Endodermal cell (in vitro differentiated cells): ENCODE data around the gene TTC31. TPM values are rescaled to one million over a fixed set of nuclear protein-coding genes. Genes with fewer than 3 reads are reported as not detected.

Experiments used
- DNase-seq: peaks from one replicate; pipeline ENCODE4 v3.0.0-alpha.2; 2017
- H3K27ac ChIP-seq: 2 replicates; pipeline ENCODE4 v1.5.1; 2013; ENCODE audit warnings: mild to moderate bottlenecking, low read depth, low read length, moderate library complexity
- H3K27me3 ChIP-seq: 2 replicates; pipeline ENCODE4 v1.6.1; 2013; ENCODE audit warnings: mild to moderate bottlenecking, low read length, moderate library complexity; ENCODE audit not compliant: insufficient read depth, control insufficient read depth, poor library complexity, severe bottlenecking
- H3K36me3 ChIP-seq: 2 replicates; pipeline ENCODE4 v1.7.0; 2013; ENCODE audit warnings: mild to moderate bottlenecking, low read length, moderate library complexity; ENCODE audit not compliant: control insufficient read depth, insufficient read depth
- H3K4me1 ChIP-seq: one replicate; pipeline ENCODE4 v1.7.0; 2013; ENCODE audit warnings: low read length; ENCODE audit not compliant: control insufficient read depth, insufficient read depth
- H3K4me3 ChIP-seq: 2 replicates; pipeline ENCODE4 v1.5.1; 2013; ENCODE audit warnings: mild to moderate bottlenecking, low read length, moderate library complexity
- H3K9ac ChIP-seq: 2 replicates; pipeline ENCODE4 v1.6.1; 2013; ENCODE audit warnings: mild to moderate bottlenecking, low read length, moderate library complexity; ENCODE audit not compliant: poor library complexity, severe bottlenecking; ENCODE audit errors: extremely low read depth
- H3K9me3 ChIP-seq: 2 replicates; pipeline ENCODE4 v1.6.1; 2013; ENCODE audit warnings: mild to moderate bottlenecking, low read length, moderate library complexity; ENCODE audit not compliant: control insufficient read depth
- H3K27ac Mint-ChIP-seq: 2 replicates; pipeline ENCODE4 v1.8.0; 2020; ENCODE audit warnings: mixed read lengths
- H3K27me3 Mint-ChIP-seq: 2 replicates; pipeline ENCODE4 v1.8.0; 2021; ENCODE audit warnings: mild to moderate bottlenecking, mixed read lengths; ENCODE audit not compliant: insufficient read depth
- H3K36me3 Mint-ChIP-seq: 2 replicates; pipeline ENCODE4 v1.8.0; 2020; ENCODE audit warnings: low read depth, mixed read lengths
- H3K4me1 Mint-ChIP-seq: 2 replicates; pipeline ENCODE4 v1.8.0; 2020; ENCODE audit warnings: mixed read lengths
- H3K4me3 Mint-ChIP-seq: 2 replicates; pipeline ENCODE4 v1.8.0; 2020; ENCODE audit warnings: mild to moderate bottlenecking, moderate library complexity, mixed read lengths
- H3K9me3 Mint-ChIP-seq: 2 replicates; pipeline ENCODE4 v1.8.0; 2020; ENCODE audit warnings: mild to moderate bottlenecking, mixed read lengths
- CTCF ChIP-seq: fragments of 200-600 bp; sonication (generic); conservative IDR thresholded peaks from 2 replicates; pipeline ENCODE4 v1.5.0; 2021; ENCODE audit warnings: antibody characterized with exemption, mild to moderate bottlenecking
- WGBS, 2 experiments: methylation state at CpG; one replicate each; pipeline versions ENCODE4 v1.1.5 to v1.1.7; 2013; ENCODE audit warnings: missing lambda C conversion rate in 2 of 2, mixed read lengths in 1 of 2; ENCODE audit not compliant: insufficient coverage in 1 of 2, insufficient read length in 1 of 2; 5-methylcytosine and 5-hydroxymethylcytosine counted together
- total RNA-seq, 2 donors: library from RNA; stranded (reverse); fragmentation: NEBNext Ultra II Directional in 1 of 2; extraction: Animal tissue kit (Norgen Biotek cat#: 25700) in 1 of 2; gene quantifications; 2 replicates in 1 of 2; 3 replicates in 1 of 2; pipeline ENCODE4 v1.2.1, GENCODE V29; 2021

TTC31 gene
- total RNA-seq, 2 donors from 2014 or later, result 31.5 to 32.4 TPM

GRCh38 chr2:74533464-74533863 lies 50.6 kb downstream of the TTC31 start:
- Mint-ChIP-seq H3K27ac (no peak overlapping the region), H3K27me3 (peaks cover 1% of the 10 kb centered on the region), H3K36me3 (peaks cover 13% of the 10 kb centered on the region), H3K4me1 (peaks cover 11% of the 10 kb centered on the region), H3K4me3 (no peak overlapping the region), H3K9me3 (no peaks in the 10 kb centered on the region)
- Histone ChIP-seq H3K4me1 (no peaks in the 10 kb centered on the region), H3K9ac (no peak overlapping the region), H3K27me3 (no peaks in the 10 kb centered on the region), H3K27ac (no peak overlapping the region), H3K4me3 (no peak overlapping the region), H3K36me3 (peaks cover 9% of the 10 kb centered on the region), H3K9me3 (no peaks in the 10 kb centered on the region)
- 93 to 94% methylated on average over 2 to 4 of the region's 4 CpGs for whole genome bisulfite sequencing, 2 experiments
- no peak for TF ChIP-seq CTCF
- no peak for DNase-seq

- Histone ChIP-seq H3K36me3 (peaks cover 9% of the 10 kb centered on the region), H3K27me3 (no peaks in the 10 kb centered on the region), H3K27ac (no peak overlapping the region), H3K4me3 (no peak overlapping the region), H3K9me3 (no peaks in the 10 kb centered on the region), H3K4me1 (no peaks in the 10 kb centered on the region), H3K9ac (no peak overlapping the region)
- Mint-ChIP-seq H3K4me1 (peaks cover 11% of the 10 kb centered on the region), H3K9me3 (no peaks in the 10 kb centered on the region), H3K27me3 (peaks cover 2% of the 10 kb centered on the region), H3K4me3 (no peak overlapping the region), H3K27ac (no peak overlapping the region), H3K36me3 (peaks cover 13% of the 10 kb centered on the region)
- DNase-seq, result no peak
- 94 to 100% methylated on average over 4 to 12 of the region's 12 CpGs for WGBS, 2 experiments
- no peak for TF ChIP-seq CTCF
Observed at GRCh38 chr2:74534411-74534810, 51.5 kb downstream of the TTC31 start.

GRCh38 chr2:74535440-74535965 lies 52.6 kb downstream of the TTC31 start:
- Mint-ChIP-seq H3K9me3 (no peaks in the 10 kb centered on the region), H3K27me3 (peaks cover 2% of the 10 kb centered on the region), H3K36me3 (peaks cover 13% of the 10 kb centered on the region), H3K4me3 (no peak overlapping the region), H3K4me1 (peaks cover 11% of the 10 kb centered on the region), H3K27ac (no peak overlapping the region)
- H3K4me3 ChIP-seq, result no peak overlapping the region
- H3K27me3 ChIP-seq, result no peaks in the 10 kb centered on the region
- no peaks in the 10 kb centered on the region for H3K9me3 ChIP-seq
- H3K27ac ChIP-seq, result no peak overlapping the region
- no peak overlapping the region for H3K9ac ChIP-seq
- DNase-seq, result no peak
- 96 to 100% methylated on average over 4 to 10 of the region's 10 CpGs for WGBS, 2 experiments
- TF ChIP-seq CTCF, result no peak
- peaks cover 9% of the 10 kb centered on the region for H3K36me3 ChIP-seq
- H3K4me1 ChIP-seq, result no peaks in the 10 kb centered on the region
